Omental fat pad (tissue), 4 donors: ENCODE results near the gene MLC1. TPM values are rescaled to one million over a fixed set of nuclear protein-coding genes. Genes with fewer than 3 reads are reported as not detected.

Source experiments
- ATAC-seq: fragments of 150-250 bp; one replicate; pipeline ENCODE4 v1.9.1; 2016; ENCODE audit warnings: mild to moderate bottlenecking, moderate library complexity; ENCODE audit not compliant: low FRiP score
- DNase-seq: peaks from one replicate; pipeline ENCODE4 v3.0.0-alpha.2; 2019; ENCODE audit warnings: low spot score
- total RNA-seq, 4 donors: library from RNA; depleted of rRNA; stranded (reverse); fragments of >200 nt; gene quantifications; one replicate each; pipeline ENCODE4 v1.1.0, GENCODE V29; 2016
- TF ChIP-seq, protein P1 (sequence below), 3 donors: fragments of 450-650 bp; IDR thresholded peaks; one replicate each; pipeline ENCODE4 v1.5.1; 2016 to 2017; ENCODE audit warnings: antibody characterized with exemption in 3 of 3, mild to moderate bottlenecking in 3 of 3, moderate library complexity in 2 of 3

Gene MLC1
- total RNA-seq, 4 donors from 2014 or later: 0.44 TPM; not detected in 3

DNA sequence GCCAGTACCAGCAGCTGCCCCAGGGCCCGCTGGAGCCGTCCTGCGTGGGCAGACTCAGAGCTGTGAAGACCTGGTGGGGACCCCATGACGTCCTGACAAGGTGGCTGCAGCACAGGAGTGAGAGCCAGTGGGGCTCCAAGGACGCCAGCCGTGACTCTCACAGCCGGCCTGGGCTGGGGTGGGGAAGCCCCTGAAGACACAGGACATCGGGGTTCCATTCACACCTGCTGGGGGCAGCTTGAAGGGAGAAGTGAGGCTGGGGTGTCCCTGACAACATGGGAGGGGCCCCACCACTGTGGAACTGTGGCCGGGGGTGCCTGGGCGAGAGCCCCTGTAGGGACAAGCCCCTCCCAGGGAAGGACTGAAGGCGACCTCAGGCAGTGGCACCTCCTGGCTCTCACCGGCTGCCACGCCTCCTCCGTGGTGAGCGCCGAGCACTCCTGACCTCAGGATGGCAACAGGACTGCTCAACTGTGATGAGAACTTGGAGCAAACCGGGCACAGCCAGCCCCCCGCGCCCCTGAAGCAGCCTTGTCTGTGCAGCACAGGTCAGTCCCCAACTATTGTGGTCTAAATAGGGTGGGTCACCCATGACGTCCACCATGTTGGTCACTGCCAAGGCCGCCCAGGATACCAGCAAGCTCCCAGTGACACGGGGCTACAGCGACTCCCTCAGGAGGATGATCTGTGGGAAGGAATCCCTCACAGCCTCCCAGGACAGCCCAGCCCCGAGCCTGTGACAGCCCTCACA lies 49.9 kb downstream of the MLC1 start:
- TF ChIP-seq, protein P1, sequence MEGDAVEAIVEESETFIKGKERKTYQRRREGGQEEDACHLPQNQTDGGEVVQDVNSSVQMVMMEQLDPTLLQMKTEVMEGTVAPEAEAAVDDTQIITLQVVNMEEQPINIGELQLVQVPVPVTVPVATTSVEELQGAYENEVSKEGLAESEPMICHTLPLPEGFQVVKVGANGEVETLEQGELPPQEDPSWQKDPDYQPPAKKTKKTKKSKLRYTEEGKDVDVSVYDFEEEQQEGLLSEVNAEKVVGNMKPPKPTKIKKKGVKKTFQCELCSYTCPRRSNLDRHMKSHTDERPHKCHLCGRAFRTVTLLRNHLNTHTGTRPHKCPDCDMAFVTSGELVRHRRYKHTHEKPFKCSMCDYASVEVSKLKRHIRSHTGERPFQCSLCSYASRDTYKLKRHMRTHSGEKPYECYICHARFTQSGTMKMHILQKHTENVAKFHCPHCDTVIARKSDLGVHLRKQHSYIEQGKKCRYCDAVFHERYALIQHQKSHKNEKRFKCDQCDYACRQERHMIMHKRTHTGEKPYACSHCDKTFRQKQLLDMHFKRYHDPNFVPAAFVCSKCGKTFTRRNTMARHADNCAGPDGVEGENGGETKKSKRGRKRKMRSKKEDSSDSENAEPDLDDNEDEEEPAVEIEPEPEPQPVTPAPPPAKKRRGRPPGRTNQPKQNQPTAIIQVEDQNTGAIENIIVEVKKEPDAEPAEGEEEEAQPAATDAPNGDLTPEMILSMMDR (IDR thresholded peaks at IDR 0.05): no peak

DNA sequence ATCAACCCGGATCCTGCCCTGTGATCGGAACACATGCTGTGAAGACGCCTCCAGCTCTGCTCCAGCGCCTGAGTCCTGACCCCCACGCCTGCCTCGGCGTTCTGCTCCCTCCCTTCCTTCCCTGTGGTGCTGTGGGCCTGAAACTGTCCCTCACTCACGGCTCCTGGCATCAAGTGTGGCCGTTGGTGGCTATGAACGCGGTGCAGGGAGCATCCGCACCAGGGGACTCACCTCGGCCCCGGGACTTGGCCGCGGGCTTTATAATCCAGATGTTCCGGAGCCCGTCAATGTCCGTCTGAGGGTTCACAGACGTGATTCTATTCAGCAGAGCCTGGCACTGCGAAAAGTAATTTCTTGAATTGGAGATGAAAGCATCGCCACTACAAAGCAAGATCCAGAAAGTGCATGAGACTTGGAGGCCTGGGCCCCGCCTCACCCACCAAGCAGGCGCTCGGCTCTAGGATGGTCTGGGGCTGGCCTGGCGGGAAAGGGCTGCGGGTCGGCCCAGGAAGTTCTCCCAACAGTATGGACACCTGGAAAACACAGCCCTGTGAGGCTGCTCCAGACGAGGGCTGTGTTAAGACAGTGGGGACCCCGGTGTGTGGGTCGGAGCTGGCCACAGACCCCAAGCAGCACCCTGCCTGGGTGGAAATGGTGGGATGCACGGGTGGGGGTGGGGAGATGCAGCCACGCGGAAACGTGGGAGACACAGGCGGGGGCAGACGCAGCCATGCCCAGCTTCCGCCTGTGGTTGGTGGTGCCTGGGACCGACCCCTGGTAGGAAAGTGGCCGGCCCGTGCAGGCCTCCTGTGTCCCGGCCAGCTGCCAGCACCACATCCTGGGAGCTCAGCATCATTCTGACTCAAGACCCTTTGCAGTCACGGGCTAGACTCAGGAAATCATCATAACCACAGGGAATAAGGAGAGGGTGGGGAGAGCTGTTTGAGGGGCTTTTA lies 50.8 kb downstream of the MLC1 start:
- no peak for DNase-seq
- ATAC-seq: no peak
- TF ChIP-seq, protein P1 (IDR thresholded peaks at IDR 0.05): no peak

More for the DNA sequence above, 49.9 kb downstream of the MLC1 start:
- ATAC-seq (no peak), DNase-seq (no peak)

DNA sequence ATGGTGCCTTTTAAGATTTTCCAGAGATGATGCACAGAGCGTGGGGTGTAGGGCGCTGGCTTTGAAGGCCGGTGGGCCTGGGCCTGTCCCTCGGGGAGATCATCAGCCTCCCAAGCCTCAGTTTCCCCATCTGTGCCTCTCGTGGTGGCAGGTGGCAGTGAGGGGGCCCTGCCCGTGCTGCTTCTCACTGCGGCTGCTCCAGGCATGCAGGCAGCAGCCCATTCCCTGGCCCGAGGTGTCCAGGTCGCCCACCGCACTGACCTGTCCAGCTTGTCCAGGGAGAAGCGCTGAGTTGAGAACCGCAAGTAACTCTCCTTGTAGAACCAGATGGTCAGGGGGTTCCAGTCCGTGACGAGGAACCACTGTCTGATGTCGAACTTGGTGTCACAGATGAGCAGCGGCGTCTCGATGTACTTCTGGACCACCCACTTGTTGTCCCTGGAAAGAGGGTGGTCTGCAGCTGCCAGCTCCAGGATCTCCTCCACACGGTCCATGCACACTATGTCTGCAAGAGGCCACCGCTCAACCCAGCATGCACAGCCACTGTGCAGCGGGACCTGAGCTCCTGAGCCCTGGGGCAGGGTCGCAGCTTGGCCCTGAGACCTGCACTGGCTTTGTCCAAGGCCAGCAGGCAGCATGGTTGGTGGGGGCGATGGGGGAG lies 52.2 kb downstream of the MLC1 start:
- ATAC-seq (no peak), DNase-seq (no peak)
- TF ChIP-seq, protein P1 (IDR thresholded peaks at IDR 0.05): no peak

DNA sequence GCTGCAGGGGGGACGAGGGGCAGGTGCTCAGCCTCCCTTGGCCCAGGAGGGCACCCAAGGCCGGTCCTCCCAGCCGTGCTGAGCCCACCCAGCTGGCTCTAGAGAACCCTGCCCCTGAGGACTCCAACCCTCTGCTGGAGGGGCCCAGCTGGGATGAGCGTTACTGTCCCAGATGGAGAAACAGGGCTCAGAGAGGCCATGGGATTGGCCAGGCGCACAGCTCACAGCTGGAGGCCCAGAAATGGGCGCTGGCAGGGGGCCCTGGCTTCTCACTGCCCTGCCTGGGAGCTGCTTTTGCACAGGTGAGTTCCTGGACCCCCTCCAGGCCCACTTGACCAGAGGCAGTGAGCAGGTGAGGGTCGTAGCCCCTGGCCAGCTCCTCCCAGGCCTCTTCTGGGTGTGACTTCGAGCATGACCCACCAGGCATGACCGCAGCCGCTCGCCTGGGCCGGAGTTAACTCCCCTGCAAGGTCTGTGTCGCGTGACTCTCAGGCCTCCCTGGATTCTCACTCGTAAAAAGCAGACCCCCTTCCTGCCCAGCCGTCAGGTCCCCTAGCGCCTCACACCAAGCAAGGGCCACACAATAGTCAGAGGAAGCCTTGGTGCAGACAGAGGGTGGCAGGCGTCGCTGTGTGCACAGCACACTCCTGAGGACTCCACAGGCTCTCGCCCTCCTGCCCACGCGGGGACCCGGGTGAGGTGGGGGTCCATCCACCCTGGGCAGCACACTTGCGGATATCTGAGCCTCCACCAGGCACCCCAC lies 52.9 kb downstream of the MLC1 start:
- TF ChIP-seq, protein P1 (IDR thresholded peaks at IDR 0.05): no peak
- DNase-seq (no peak), ATAC-seq (no peak)

DNA sequence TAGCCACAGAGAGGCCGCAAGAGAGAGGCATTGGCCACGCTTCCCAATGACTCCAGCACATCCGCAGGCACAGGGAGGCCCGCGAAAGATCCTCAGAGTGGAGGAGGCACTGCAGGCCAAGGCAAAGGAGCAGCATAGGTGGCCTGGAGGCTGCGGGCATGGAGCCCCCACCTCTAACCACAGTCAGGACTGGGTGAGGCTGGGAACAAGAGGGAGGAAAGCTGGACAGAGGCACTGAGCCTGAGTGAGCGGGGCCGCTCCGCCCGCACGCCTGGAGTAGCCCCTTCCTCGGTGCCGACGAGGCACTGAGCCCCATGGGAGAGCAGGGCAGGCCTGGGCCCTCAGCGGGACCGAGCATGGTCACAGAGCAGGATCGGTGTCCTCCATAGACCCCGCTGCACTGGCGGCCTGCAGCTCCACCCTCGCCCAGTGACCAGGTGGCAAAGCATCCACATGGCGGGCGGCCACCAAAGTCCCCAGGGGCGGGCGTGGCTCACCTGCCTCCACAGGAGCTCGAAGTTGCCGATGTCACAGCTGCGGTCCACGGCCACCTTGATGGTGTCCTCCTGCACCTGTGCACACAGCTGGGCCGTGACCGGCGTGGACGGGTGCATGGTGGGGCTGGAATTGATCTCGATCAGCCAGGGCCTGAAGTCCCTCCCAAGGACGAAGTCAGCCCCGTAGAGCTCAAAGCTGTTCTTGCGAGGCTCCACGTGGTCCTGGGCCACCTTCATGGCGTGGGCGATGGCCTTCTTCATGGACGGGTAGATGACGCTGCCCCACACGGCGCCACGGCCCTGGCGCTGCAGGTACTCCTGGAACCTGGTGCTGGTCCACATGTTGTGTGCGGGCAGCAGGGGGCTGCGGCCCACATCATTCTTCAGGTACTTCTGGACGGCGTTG lies 53.8 kb downstream of the MLC1 start:
- no peak for DNase-seq
- no peak for ATAC-seq
- TF ChIP-seq, protein P1 (IDR thresholded peaks at IDR 0.05): no peak
